ENCODE measurements around the gene ADORA2A. TPM values are rescaled to one million over a fixed set of nuclear protein-coding genes. Genes with fewer than 3 reads are reported as not detected.

The ADORA2A gene
- total RNA-seq, 2 experiments from 2014 or later = 15.5 to 16.4 TPM

DNA sequence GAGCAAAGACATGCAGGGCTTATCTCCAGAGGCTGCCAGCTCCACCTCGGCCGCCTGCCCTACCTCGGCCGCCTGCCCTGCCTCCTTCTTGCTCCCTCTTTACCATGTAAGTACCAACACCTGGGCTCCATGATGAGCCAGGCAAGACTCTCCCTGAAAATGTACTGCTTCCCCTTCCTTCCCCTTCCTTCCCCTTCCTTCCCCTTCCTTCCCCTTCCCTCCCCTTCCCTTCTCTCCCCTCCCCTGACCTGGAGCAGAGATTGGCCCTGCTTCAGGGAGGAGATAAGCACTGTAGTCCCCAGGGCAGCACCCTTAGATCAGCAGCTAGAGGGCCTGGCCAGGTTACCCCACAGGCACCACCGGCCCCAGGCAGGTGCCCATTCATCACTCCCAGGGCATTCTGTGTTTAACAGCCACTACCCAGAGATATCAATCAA lies 25.4 kb upstream of the ADORA2A start:
- no peaks in the 10 kb centered on the region for H3K27me3 ChIP-seq (ENCODE audit: control insufficient read depth in 1 of 2, insufficient read depth in 2 of 2, low read length in 2 of 2)
- POLR2A ChIA-PET = no interaction called here
- CTCF ChIA-PET = interaction anchor here (0.7 kb wide), 1 partner anchor 72 kb away, joined by 5 read pairs; no protein-coding TSS in a partner anchor
- peaks cover 5% of the 10 kb centered on the region for H3K4me1 ChIP-seq (ENCODE audit: insufficient read depth, low read length)
- H3K27ac Mint-ChIP-seq = no peak overlapping the region
- TF ChIP-seq, protein P1, sequence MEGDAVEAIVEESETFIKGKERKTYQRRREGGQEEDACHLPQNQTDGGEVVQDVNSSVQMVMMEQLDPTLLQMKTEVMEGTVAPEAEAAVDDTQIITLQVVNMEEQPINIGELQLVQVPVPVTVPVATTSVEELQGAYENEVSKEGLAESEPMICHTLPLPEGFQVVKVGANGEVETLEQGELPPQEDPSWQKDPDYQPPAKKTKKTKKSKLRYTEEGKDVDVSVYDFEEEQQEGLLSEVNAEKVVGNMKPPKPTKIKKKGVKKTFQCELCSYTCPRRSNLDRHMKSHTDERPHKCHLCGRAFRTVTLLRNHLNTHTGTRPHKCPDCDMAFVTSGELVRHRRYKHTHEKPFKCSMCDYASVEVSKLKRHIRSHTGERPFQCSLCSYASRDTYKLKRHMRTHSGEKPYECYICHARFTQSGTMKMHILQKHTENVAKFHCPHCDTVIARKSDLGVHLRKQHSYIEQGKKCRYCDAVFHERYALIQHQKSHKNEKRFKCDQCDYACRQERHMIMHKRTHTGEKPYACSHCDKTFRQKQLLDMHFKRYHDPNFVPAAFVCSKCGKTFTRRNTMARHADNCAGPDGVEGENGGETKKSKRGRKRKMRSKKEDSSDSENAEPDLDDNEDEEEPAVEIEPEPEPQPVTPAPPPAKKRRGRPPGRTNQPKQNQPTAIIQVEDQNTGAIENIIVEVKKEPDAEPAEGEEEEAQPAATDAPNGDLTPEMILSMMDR (IDR thresholded peaks at IDR 0.05) = no peak
- peaks cover 25% of the 10 kb centered on the region for H3K36me3 ChIP-seq (ENCODE audit: insufficient read depth, low read length)
- peaks cover 63% of the 10 kb centered on the region for H3K36me3 Mint-ChIP-seq (ENCODE audit: low read depth)
- no peak overlapping the region for H3K4me3 Mint-ChIP-seq
- intact Hi-C loops (cut with DNase I, micrococcal nuclease) = no loop called here
- ATAC-seq (ENCODE audit: poor library complexity) (no peak), DNase-seq (peak in 1 of 14 experiments; percentile 8)
- no peak overlapping the region for H3K4me3 ChIP-seq (ENCODE audit: low read length)
- no peak overlapping the region for H3K27ac ChIP-seq (ENCODE audit: low read depth in 1 of 2, low read length in 2 of 2)
- no peaks in the 10 kb centered on the region for H3K9me3 Mint-ChIP-seq
- H3K27me3 Mint-ChIP-seq = no peaks in the 10 kb centered on the region
- H3K9me3 ChIP-seq (ENCODE audit: control insufficient read depth in 1 of 2, insufficient read depth in 1 of 2, low read length in 2 of 2) = no peaks in the 10 kb centered on the region
- peaks cover 27% of the 10 kb centered on the region for H3K4me1 Mint-ChIP-seq (ENCODE audit: low read depth)

DNA sequence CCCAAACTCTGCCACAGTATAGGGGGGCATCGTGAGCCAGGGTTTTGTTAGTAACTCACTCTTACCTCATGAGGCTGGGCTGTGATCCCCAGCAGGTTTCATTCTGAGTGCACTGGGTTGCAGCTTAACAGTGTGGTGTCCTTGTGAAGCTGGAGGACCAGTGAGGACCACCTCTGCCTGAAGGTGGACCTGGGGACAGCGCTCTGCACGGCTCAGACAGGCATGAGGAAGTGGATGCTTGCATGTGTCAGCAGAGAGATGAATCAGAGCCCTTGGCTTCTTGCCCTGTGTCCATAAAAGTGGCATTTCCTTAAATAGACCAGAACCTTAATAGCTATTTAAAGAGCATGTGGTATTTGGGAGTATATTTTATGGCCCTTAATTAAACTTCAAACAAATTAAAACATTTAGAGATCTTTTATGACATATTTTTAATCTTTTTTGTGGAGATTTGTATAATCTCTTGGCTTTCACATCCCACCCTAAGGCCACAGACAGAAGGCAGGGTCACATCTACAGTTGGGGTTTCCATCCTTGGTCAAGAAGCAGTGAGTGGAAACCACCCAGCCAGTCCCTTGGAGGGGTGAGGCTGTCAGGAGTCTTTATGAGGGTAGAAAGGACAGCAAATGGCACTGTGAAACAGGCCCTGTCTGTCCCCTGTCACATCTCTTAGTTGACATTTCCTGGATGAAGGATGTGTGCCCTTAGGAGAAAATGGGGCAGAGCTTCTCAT lies 24.8 kb upstream of the ADORA2A start:
- ChIA-PET CTCF (interaction anchor here (0.7 kb wide), 1 partner anchor 73 kb away, joined by 5 read pairs; no protein-coding TSS in a partner anchor), POLR2A (no interaction called here)
- Histone ChIP-seq H3K9me3 (ENCODE audit: control insufficient read depth in 1 of 2, insufficient read depth in 1 of 2, low read length in 2 of 2) (no peaks in the 10 kb centered on the region), H3K4me1 (ENCODE audit: insufficient read depth, low read length) (peaks cover 10% of the 10 kb centered on the region), H3K4me3 (ENCODE audit: low read length) (no peak overlapping the region), H3K27ac (ENCODE audit: low read depth in 1 of 2, low read length in 2 of 2) (no peak overlapping the region), H3K36me3 (ENCODE audit: insufficient read depth, low read length) (peaks cover 25% of the 10 kb centered on the region), H3K27me3 (ENCODE audit: control insufficient read depth in 1 of 2, insufficient read depth in 2 of 2, low read length in 2 of 2) (no peaks in the 10 kb centered on the region)
- Mint-ChIP-seq H3K4me1 (ENCODE audit: low read depth) (peaks cover 33% of the 10 kb centered on the region), H3K4me3 (no peak overlapping the region), H3K36me3 (ENCODE audit: low read depth) (peaks cover 62% of the 10 kb centered on the region), H3K27me3 (no peaks in the 10 kb centered on the region), H3K27ac (no peak overlapping the region), H3K9me3 (no peaks in the 10 kb centered on the region)
- ATAC-seq (ENCODE audit: poor library complexity) (no peak), DNase-seq (peak in 2 of 14 experiments; percentile 65 to 74)
- intact Hi-C loops (cut with DNase I, micrococcal nuclease) = no loop called here
- TF ChIP-seq, protein P1 (IDR thresholded peaks at IDR 0.05) = no peak

DNA sequence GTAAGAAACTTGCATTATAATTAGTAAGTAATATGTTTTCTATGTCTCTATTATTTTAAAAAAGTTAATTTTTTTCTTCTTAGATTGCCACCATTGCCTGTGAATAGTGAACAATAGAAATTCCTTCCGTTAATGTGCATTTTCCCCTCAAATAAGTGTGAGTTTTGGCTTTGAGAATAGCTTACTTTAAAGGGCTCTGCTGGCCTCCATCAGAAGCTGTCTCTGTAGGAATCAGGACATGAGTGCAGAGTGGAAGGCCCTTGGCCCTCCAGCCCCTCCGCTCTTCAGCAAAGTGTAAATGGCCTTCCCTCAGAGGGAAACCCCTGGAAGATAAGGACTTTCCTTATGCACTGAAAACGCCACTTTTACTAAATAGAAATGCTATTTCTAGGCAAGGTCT lies 24.1 kb upstream of the ADORA2A start:
- CTCF ChIA-PET = no interaction called here
- H3K36me3 ChIP-seq (ENCODE audit: insufficient read depth, low read length) = peaks cover 19% of the 10 kb centered on the region
- Mint-ChIP-seq H3K4me3 (no peak overlapping the region), H3K27ac (no peak overlapping the region), H3K36me3 (ENCODE audit: low read depth) (peaks cover 56% of the 10 kb centered on the region), H3K4me1 (ENCODE audit: low read depth) (peaks cover 33% of the 10 kb centered on the region), H3K27me3 (no peaks in the 10 kb centered on the region), H3K9me3 (no peaks in the 10 kb centered on the region)
- H3K4me3 ChIP-seq (ENCODE audit: low read length) = no peak overlapping the region
- POLR2A ChIA-PET = no interaction called here
- intact Hi-C loops (cut with DNase I, micrococcal nuclease) = no loop called here
- H3K4me1 ChIP-seq (ENCODE audit: insufficient read depth, low read length) = peaks cover 10% of the 10 kb centered on the region
- no peaks in the 10 kb centered on the region for H3K27me3 ChIP-seq (ENCODE audit: control insufficient read depth in 1 of 2, insufficient read depth in 2 of 2, low read length in 2 of 2)
- no peak for ATAC-seq (ENCODE audit: poor library complexity)
- no peaks in the 10 kb centered on the region for H3K9me3 ChIP-seq (ENCODE audit: control insufficient read depth in 1 of 2, insufficient read depth in 1 of 2, low read length in 2 of 2)
- TF ChIP-seq, protein P1 (IDR thresholded peaks at IDR 0.05) = no peak
- H3K27ac ChIP-seq (ENCODE audit: low read depth in 1 of 2, low read length in 2 of 2) = no peak overlapping the region
- DNase-seq = no peak

All from CD4-positive, alpha-beta T cell (primary cell).